ENCODE measurements around the gene KMT2C.
"Not testable (repeated sequence)": the region's sequence is repeated elsewhere in the genome, so short reads cannot be mapped to it uniquely, and the experiment has no call there.

GRCh38 chr7:152284998-152285397 is 150.8 kb downstream of the KMT2C start:
- TF ChIP-seq, protein P1, sequence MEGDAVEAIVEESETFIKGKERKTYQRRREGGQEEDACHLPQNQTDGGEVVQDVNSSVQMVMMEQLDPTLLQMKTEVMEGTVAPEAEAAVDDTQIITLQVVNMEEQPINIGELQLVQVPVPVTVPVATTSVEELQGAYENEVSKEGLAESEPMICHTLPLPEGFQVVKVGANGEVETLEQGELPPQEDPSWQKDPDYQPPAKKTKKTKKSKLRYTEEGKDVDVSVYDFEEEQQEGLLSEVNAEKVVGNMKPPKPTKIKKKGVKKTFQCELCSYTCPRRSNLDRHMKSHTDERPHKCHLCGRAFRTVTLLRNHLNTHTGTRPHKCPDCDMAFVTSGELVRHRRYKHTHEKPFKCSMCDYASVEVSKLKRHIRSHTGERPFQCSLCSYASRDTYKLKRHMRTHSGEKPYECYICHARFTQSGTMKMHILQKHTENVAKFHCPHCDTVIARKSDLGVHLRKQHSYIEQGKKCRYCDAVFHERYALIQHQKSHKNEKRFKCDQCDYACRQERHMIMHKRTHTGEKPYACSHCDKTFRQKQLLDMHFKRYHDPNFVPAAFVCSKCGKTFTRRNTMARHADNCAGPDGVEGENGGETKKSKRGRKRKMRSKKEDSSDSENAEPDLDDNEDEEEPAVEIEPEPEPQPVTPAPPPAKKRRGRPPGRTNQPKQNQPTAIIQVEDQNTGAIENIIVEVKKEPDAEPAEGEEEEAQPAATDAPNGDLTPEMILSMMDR (IDR thresholded peaks at IDR 0.05; ENCODE audit: poor library complexity), result not testable (repeated sequence)
- TF ChIP-seq EZH2phosphoT487 (IDR thresholded peaks at IDR 0.05; ENCODE audit: low read depth, severe bottlenecking, unreplicated experiment); EZH2 (IDR thresholded peaks at IDR 0.05; ENCODE audit: borderline replicate concordance): not testable (repeated sequence)
